Upper lobe of right lung (tissue), 1 donor: ENCODE data around the gene TGFB2. TPM values are rescaled to one million over a fixed set of nuclear protein-coding genes. Genes with fewer than 3 reads are reported as not detected.

Experiments
- ATAC-seq: fragments of 200-7000 bp; cut with Tn5 transposase; one replicate; pipeline ENCODE4 v1.9.1; 2020; ENCODE audit warnings: mild to moderate bottlenecking, moderate library complexity
- DNase-seq: peaks from one replicate; pipeline ENCODE4 v3.0.0-alpha.2; 2020
- H3K27ac ChIP-seq: fragments of 200-600 bp; one replicate; pipeline ENCODE4 v1.8.0; 2022
- H3K27me3 ChIP-seq: fragments of 200-600 bp; one replicate; pipeline ENCODE4 v1.8.0; 2022; ENCODE audit warnings: mild to moderate bottlenecking
- H3K36me3 ChIP-seq: fragments of 200-600 bp; one replicate; pipeline ENCODE4 v1.8.0; 2022
- H3K4me1 ChIP-seq: fragments of 200-600 bp; one replicate; pipeline ENCODE4 v1.8.0; 2022
- H3K4me3 ChIP-seq: fragments of 200-600 bp; one replicate; pipeline ENCODE4 v1.8.0; 2022; ENCODE audit warnings: mild to moderate bottlenecking
- H3K9me3 ChIP-seq: fragments of 200-600 bp; one replicate; pipeline ENCODE4 v1.8.0; 2022
- CTCF ChIP-seq: fragments of 200-600 bp; IDR thresholded peaks from one replicate; pipeline ENCODE4 v1.8.0; 2022; ENCODE audit warnings: antibody characterized with exemption
- intact Hi-C: fragments of 100-400 bp; cut with DNase I; formaldehyde crosslinking; loops from one replicate; pipeline ENCODE4 v1.11.0; 2022
- total RNA-seq: library from RNA; stranded (reverse); fragmentation: NEBNext Ultra II Directional; extraction: Animal tissue kit (Norgen Biotek cat#: 25700); gene quantifications from one replicate; pipeline ENCODE4 v1.2.1, GENCODE V29; 2021
- donor health status: DM: no; HTN: yes; CAD: no; lungs with severe emphysema.

The TGFB2 gene
- total RNA-seq, 1 donor from 2014 or later: 19.8 TPM

GRCh38 chr1:218464871-218465270, 119.7 kb downstream of the TGFB2 start:
- no peak for TF ChIP-seq CTCF
- no peaks in the 10 kb centered on the region for H3K9me3 ChIP-seq
- ATAC-seq: no peak
- H3K27ac ChIP-seq: no peak overlapping the region
- H3K27me3 ChIP-seq: no peaks in the 10 kb centered on the region
- intact Hi-C loops: no loop called here
- H3K36me3 ChIP-seq: no peaks in the 10 kb centered on the region
- H3K4me1 ChIP-seq: peaks cover 27% of the 10 kb centered on the region
- H3K4me3 ChIP-seq: no peak overlapping the region
- no peak for DNase-seq

DNA sequence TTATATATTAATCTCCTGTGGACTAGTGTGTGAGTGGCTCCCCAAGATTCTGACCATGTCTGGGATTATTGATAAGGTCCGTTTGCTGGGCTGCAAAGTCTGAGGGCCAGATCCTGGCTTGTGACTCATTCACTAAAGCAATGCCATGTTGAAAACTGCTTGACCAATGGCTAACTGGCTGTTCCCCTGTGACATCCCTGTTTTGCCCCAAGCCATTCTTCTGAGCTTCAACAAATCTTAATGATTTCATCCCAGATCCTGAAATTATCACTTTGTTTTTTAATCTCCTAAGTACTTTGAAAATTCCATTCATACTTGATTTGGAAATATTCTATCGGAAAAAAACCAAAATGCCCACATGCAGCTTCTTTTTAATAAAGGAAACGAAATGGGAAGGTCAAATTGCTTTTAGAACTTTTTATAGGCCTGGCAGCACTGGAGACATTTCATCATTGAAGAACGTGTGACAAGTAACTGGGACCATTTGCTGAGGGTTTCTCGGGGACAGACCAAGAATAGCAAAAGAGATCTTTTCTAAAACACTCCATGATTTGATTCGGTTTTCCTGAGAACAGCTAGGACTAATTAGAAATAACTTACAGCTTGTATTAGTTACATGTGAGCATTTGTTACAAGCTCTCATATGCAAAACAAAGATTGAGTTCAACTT, 121.3 kb downstream of the TGFB2 start:
- Histone ChIP-seq H3K27me3 (no peaks in the 10 kb centered on the region), H3K36me3 (no peaks in the 10 kb centered on the region), H3K4me1 (peaks cover 22% of the 10 kb centered on the region), H3K9me3 (no peaks in the 10 kb centered on the region), H3K4me3 (no peak overlapping the region), H3K27ac (no peak overlapping the region)
- no peak for TF ChIP-seq CTCF
- ATAC-seq (no peak), DNase-seq (no peak)
- intact Hi-C loops: no loop called here

DNA sequence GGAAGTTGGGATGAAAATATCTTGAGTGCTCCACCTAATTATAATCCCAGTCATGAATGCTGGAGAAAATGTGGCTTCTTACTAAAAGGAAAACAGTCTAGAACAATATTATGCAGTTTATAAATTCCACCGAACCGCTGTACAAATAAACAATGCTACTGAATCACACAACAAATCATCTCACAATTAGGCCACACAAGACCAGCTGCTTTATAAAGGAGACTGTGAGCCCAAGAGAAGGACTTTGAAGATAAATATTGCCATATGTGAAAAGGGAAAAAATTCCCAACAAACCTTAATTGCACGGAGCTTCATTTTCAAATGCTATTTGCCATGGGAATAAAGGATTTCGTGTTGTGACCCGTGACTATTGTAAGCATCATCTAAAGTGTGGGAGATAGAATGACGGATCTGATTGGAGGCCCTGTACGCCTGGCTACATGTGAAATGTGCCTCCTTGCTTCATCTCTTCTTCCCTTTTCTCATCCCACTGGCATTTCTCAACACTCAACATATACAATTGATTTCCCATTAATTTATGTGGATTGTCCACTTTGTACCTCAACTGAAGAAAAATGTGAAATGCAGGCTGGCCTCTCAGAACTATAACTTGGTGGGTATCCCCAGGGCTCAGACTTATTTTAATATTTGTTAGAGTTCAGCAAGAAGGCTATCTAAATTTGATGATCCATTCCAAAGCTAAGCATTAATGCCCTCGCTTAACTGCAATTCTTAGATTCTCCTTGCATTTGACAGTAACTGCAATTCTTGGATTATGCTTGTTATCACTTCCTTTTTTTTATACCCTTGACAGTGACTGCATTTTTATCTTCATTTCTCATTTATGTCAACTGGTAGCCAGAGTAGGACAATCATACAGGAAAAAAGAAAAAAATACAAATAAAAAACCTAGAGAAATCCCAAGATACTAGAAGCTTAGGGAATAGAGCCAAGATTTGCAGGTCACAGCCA, 122.3 kb downstream of the TGFB2 start:
- no peak overlapping the region for H3K4me3 ChIP-seq
- intact Hi-C loops: no loop called here
- peaks cover 22% of the 10 kb centered on the region for H3K4me1 ChIP-seq
- no peak for ATAC-seq
- no peak for DNase-seq
- H3K36me3 ChIP-seq: no peaks in the 10 kb centered on the region
- TF ChIP-seq CTCF: no peak
- H3K27me3 ChIP-seq: no peaks in the 10 kb centered on the region
- H3K9me3 ChIP-seq: no peaks in the 10 kb centered on the region
- no peak overlapping the region for H3K27ac ChIP-seq

- no peak for TF ChIP-seq CTCF
- H3K27ac ChIP-seq: no peak overlapping the region
- no peaks in the 10 kb centered on the region for H3K27me3 ChIP-seq
- DNase-seq (no peak), ATAC-seq (peak; percentile 72)
- no peaks in the 10 kb centered on the region for H3K36me3 ChIP-seq
- H3K9me3 ChIP-seq: no peaks in the 10 kb centered on the region
- no peak overlapping the region for H3K4me3 ChIP-seq
- intact Hi-C loops: no loop called here
- peaks cover 21% of the 10 kb centered on the region for H3K4me1 ChIP-seq
Observed at GRCh38 chr1:218468711-218469110, 123.6 kb downstream of the TGFB2 start.

DNA sequence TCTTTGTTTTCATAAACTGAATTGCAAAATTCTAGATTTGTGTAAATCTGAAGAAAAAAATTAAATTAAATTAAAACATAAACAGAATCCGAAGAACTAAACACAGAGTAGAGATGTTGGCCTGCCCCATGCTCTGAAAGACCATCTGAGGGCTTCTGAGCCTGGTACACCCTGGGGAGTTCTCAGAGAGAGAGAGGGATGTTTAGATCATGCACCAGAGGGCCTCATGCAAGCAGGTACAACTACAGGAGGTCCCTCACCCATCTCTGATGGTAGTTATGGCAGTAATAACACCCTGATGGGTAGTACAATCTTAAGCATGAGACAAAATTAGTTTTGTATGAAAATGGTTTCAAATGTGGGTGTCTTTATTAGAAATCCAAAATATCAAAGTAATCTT, 127.7 kb downstream of the TGFB2 start:
- intact Hi-C loops: no loop called here
- H3K36me3 ChIP-seq: no peaks in the 10 kb centered on the region
- H3K9me3 ChIP-seq: no peaks in the 10 kb centered on the region
- DNase-seq: no peak
- H3K27ac ChIP-seq: no peak overlapping the region
- H3K4me3 ChIP-seq: no peak overlapping the region
- no peak for ATAC-seq
- peaks cover 7% of the 10 kb centered on the region for H3K4me1 ChIP-seq
- no peak for TF ChIP-seq CTCF
- H3K27me3 ChIP-seq: no peaks in the 10 kb centered on the region
